Heart left ventricle (tissue), 16 donors: ENCODE results near the gene ZNF487. TPM values are rescaled to one million over a fixed set of nuclear protein-coding genes. Genes with fewer than 3 reads are reported as not detected.

Experiments
- ATAC-seq, 4 donors: fragments of 200-7000 bp; cut with Tn5 transposase; one replicate each; pipeline ENCODE4 v1.9.1; 2020 to 2022; ENCODE audit warnings: moderate library complexity in 4 of 4, mild to moderate bottlenecking in 3 of 4, moderate number of reproducible peaks in 1 of 4
- DNase-seq, 5 donors: peaks; one replicate each; pipeline ENCODE4 v3.0.0-alpha.2; 2020
- H3K27ac ChIP-seq, 12 donors: fragments of 200-600 bp; sonication (generic) in 4 of 12; one replicate each; pipeline versions ENCODE4 v1.5.0 to v1.8.0; 2016 to 2022; ENCODE audit warnings: mild to moderate bottlenecking in 2 of 12
- H3K27me3 ChIP-seq, 9 donors: fragments of 200-600 bp; sonication (generic) in 2 of 9; one replicate each; pipeline versions ENCODE4 v1.5.1 to v1.8.0; 2016 to 2022; ENCODE audit warnings: mild to moderate bottlenecking in 3 of 9
- H3K36me3 ChIP-seq, 9 donors: fragments of 200-600 bp; sonication (generic) in 2 of 9; one replicate each; pipeline versions ENCODE4 v1.5.0 to v1.8.0; 2018 to 2022; ENCODE audit warnings: mild to moderate bottlenecking in 2 of 9
- H3K4me1 ChIP-seq, 12 donors: fragments of 200-600 bp; sonication (generic) in 4 of 12; one replicate each; pipeline versions ENCODE4 v1.5.0 to v1.8.0; 2016 to 2022; ENCODE audit warnings: mild to moderate bottlenecking in 3 of 12
- H3K4me3 ChIP-seq, 12 donors: fragments of 200-600 bp; sonication (generic) in 4 of 12; one replicate each; pipeline versions ENCODE4 v1.5.0 to v1.8.0; 2017 to 2022; ENCODE audit warnings: mild to moderate bottlenecking in 9 of 12, moderate library complexity in 4 of 12
- H3K9me3 ChIP-seq, 12 donors: fragments of 200-600 bp; sonication (generic) in 4 of 12; one replicate each; pipeline versions ENCODE4 v1.5.0 to v1.8.0; 2016 to 2022; ENCODE audit warnings: mild to moderate bottlenecking in 1 of 12
- CTCF ChIP-seq, 12 donors: fragments of 200-600 bp; sonication (generic) in 4 of 12; IDR thresholded peaks; one replicate each; pipeline versions ENCODE4 v1.5.0 to v1.8.0; 2018 to 2022; ENCODE audit warnings: antibody characterized with exemption in 12 of 12, mild to moderate bottlenecking in 5 of 12
- POLR2A ChIP-seq, 2 donors: fragments of 450-650 bp; IDR thresholded peaks; one replicate each; pipeline ENCODE4 v1.6.1; 2017; ENCODE audit warnings: antibody characterized with exemption in 2 of 2, mild to moderate bottlenecking in 2 of 2, moderate library complexity in 2 of 2
- WGBS, 4 donors: extraction: QIAGEN DNeasy Blood & Tissue Kit in 2 of 4; methylation state at CpG; one replicate each; pipeline versions ENCODE4 v1.1.5 to v1.1.7; 2013 to 2018; 5-methylcytosine and 5-hydroxymethylcytosine counted together
- intact Hi-C, 10 donors: fragments of 100-400 bp; cut with DNase I; formaldehyde crosslinking; loops; one replicate each; pipeline versions ENCODE4 v1.11.1 to v1.14.2; 2022
- polyA plus RNA-seq, 2 donors: library from polyadenylated mRNA; stranded (reverse); fragments of 200-250 nt; gene quantifications; one replicate each; pipeline ENCODE4 v1.2.3, GENCODE V29; 2013
- total RNA-seq, 9 donors: library from RNA; depleted of rRNA in 2 of 9; stranded (reverse); fragments of >200 nt in 2 of 9; fragmentation: NEBNext Ultra II Directional in 3 of 9; extraction: Animal tissue kit (Norgen Biotek cat#: 25700) in 3 of 9; gene quantifications; one replicate each; pipeline versions ENCODE4 v1.1.0 to v1.2.4, GENCODE V29; 2016 to 2023
- donor health status: ischemic (EF 13 %, LVEDD 7.1; RV severe dilation, severe dysfunction).
- donor health status: healthy with polysubstance abuse.
- donor health status: DM: no; HTN: yes; CAD: no.
- donor health status: DM: no; HTN: no; CAD: no.
- donor health status: ischemic (EF 25% LVEDD 6.9; RV normal size, moderate dysfunction).
- donor health status: ischemic (EF 25% LVEDD 5.7; RV mildly dilated, moderate dysfunction).
- donor health status: healthy.
- donor health status: DM: yes; HTN: yes; CAD: no.
- donor health status: ischemic (EF 35%, LVEDD 5.7; RV mildly dilated, moderate dysfunction).
- donor health status: nonischemic (EF 11% LVEDD 7.7; RV severe dilation, severe dysfunction).
- donor health status: DM: yes; HTN: yes; CAD: no.
- donor health status: PGD.
- donor health status: ischemic (EF 29% LVEDD 5.4; RV normal size, mild dysfunction).
- donor health status: nonischemic (EF 23%, LVEDD 6.1; RV moderate dilation, normal function).

The ZNF487 gene
- total and polyA plus RNA-seq, 11 donors, result 1.8 to 5.1 (median 2.4) TPM

GRCh38 chr10:43393606-43394360 lies 43.1 kb upstream of the ZNF487 start:
- peaks cover 0 to 80% (median 41%) of the 10 kb centered on the region in 12 donors for H3K4me1 ChIP-seq
- WGBS, 4 donors, result 83 to 88% (median 84%) methylated on average over 3 of the region's 3 CpGs
- intact Hi-C loops, result no loop called here
- H3K4me3 ChIP-seq, result no peak overlapping the region
- H3K27me3 ChIP-seq, result no peaks in the 10 kb centered on the region
- peak overlapping the region in 1 of 12 donors; percentile 99 for H3K27ac ChIP-seq
- H3K9me3 ChIP-seq, result no peaks in the 10 kb centered on the region
- no peak for ATAC-seq
- TF ChIP-seq POLR2A (IDR thresholded peaks at IDR 0.05) (no peak), CTCF (IDR thresholded peaks at IDR 0.05) (no peak)
- DNase-seq, result no peak
- peaks cover 0 to 71% (median 59%) of the 10 kb centered on the region in 9 donors for H3K36me3 ChIP-seq

GRCh38 chr10:43394868-43395267 lies 42.0 kb upstream of the ZNF487 start:
- Histone ChIP-seq H3K9me3 (no peaks in the 10 kb centered on the region), H3K4me1 (peaks cover 0 to 83% (median 47%) of the 10 kb centered on the region in 12 donors), H3K36me3 (peaks cover 0 to 71% (median 54%) of the 10 kb centered on the region in 9 donors), H3K4me3 (peak overlapping the region in 2 of 12 donors; percentile 69 to 76), H3K27ac (peak overlapping the region in 2 of 12 donors; percentile 99), H3K27me3 (no peaks in the 10 kb centered on the region)
- intact Hi-C loops, result loop anchor here in 4 of 10 donors (5.0 kb wide), 1 partner anchor 42 kb away; the partner anchor contains the start of gene ZNF487 (in 4 of the 4)
- TF ChIP-seq POLR2A (IDR thresholded peaks at IDR 0.05), result no peak
- TF ChIP-seq CTCF (IDR thresholded peaks at IDR 0.05), result no peak
- ATAC-seq (no peak), DNase-seq (no peak)
- 86 to 87% (median 86%) methylated on average over 6 of the region's 6 CpGs for WGBS, 4 donors

GRCh38 chr10:43395571-43396060 lies 41.3 kb upstream of the ZNF487 start:
- Histone ChIP-seq H3K4me3 (peak overlapping the region in 11 of 12 donors; percentile 35 to 90 (median 75)), H3K27ac (peak overlapping the region in 11 of 12 donors; percentile 90 to 99 (median 97)), H3K4me1 (peaks cover 0 to 83% (median 41%) of the 10 kb centered on the region in 12 donors), H3K9me3 (no peaks in the 10 kb centered on the region), H3K27me3 (no peaks in the 10 kb centered on the region), H3K36me3 (peaks cover 0 to 71% (median 49%) of the 10 kb centered on the region in 9 donors)
- whole genome bisulfite sequencing, 4 donors, result 3 to 16% (median 7%) methylated on average over 5 to 18 of the region's 18 CpGs
- peak in 1 of 4 donors; percentile 16 for ATAC-seq
- intact Hi-C loops, result loop anchor here in 6 of 10 donors (2.0 to 5.0 kb wide), 3 partner anchors 25 to 42 kb away; partner anchors contain the start of gene ZNF487 (in 6 of the 6)
- no peak for TF ChIP-seq POLR2A (IDR thresholded peaks at IDR 0.05)
- TF ChIP-seq CTCF (IDR thresholded peaks at IDR 0.05), result no peak
- DNase-seq, result peak in 1 of 5 donors; percentile 18
